Epidermal melanocyte (primary cell): ENCODE measurements around the gene CMTM3.
"Not testable (repeated sequence)": the region's sequence is repeated elsewhere in the genome, so short reads cannot be mapped to it uniquely, and the experiment has no call there.

Experiments
- DNase-seq: peaks from one replicate; pipeline ENCODE4 v3.0.0; 2011; ENCODE audit warnings: low spot score; ENCODE audit not compliant: insufficient read length

The CMTM3 gene

DNA sequence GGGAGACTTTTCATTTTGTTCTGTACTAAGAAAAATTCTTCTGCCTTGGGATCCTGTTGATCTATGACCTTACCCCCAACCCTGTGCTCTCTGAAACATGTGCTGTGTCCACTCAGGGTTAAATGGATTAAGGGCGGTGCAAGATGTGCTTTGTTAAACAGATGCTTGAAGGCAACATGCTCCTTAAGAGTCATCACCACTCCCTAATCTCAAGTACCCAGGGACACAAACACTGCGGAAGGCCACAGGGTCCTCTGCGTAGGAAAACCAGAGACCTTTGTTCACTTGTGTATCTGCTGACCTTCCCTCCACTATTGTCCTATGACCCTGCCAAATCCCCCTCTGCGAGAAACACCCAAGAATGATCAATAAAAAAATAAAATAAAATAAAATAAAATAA is 27.1 kb downstream of the CMTM3 start:
- DNase-seq: not testable (repeated sequence)

DNA sequence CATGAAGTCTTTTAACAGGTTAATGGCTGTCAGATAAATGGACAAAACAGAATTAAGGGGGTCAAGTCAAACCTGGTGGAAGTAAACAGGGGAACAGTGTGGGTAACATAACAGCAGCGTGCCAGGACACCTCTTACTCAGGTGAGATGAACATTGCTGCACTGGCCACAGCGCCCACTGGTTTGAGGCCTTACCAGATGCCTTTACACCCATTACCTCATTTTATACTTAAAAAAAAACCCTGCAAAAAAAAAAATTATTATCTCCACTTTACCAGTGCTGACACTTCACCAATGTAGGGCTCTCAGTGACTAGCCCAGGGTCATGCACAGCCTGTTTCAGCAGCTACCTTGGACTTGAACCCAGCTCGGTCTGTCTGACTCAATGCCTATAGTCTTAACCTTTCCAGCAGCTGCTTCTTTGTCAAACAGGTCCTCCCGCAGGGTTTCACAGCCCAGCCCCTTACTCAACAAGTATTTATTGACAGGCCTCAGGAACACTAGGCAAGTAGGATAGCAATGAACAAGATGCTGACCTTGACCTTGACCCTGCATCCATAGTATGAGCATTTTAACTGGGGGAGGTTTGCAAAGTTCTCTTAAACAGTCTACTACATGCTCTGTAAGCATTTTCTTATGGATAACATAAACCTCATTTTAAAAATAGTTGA is 30.2 kb downstream of the CMTM3 start:
- no peak for DNase-seq

DNA sequence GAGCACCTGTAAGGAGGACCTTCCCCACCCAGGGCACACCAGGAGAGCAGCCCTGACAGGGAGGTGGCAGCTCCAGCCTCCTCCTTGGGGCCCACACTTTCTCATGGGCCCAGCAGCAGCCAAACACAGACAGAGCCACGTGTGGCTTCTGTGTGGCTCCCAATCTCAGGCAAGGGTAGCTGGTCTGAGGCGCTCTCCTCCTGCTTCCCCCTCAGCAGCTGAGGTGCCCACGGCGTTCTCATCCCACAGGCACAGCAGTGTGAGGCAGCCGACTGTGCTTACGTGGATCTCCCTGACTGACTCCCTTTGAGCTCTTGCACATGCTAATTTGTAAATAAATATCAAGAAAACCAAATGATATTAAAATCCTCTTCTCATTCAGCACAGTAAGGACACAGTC is 30.9 kb downstream of the CMTM3 start:
- no peak for DNase-seq

DNA sequence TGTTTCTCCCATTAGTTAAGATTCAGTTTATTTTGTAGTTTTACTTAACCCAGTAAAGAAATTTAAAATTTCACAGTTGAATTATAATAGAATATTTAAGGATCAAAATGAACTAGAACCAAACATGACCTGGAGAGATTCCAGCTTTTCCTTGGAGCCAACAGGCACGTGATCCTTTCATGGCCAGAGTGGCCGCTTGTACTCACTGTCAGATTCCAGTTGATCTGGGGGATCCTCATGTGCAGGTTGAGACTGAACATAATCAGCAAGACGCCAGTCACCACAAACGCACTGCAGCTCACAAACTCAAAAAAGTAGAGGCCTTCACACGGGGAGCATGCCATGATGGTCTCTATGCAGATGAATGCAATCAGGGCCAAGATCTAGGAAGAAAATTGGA is 31.7 kb downstream of the CMTM3 start:
- DNase-seq: no peak

DNA sequence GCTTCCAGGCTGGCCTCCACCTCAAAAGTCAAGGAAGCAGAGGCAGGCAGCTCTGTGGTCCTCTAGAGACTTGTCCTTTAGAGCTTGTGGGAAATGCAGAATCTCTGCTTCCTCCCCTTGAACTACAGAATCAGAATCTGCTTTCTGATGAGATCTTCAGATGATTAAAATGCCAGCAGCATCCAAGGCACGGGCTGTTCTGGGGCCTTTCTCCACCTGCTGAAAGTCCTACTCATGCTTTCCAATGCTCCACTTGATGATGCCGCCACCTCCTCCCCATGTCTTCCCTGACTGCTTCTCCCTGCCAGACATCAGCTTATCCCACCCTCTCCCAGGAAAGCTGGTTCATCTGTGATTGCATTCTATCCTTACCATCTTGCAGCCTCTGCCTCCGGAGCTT is 33.3 kb downstream of the CMTM3 start:
- DNase-seq: no peak

DNA sequence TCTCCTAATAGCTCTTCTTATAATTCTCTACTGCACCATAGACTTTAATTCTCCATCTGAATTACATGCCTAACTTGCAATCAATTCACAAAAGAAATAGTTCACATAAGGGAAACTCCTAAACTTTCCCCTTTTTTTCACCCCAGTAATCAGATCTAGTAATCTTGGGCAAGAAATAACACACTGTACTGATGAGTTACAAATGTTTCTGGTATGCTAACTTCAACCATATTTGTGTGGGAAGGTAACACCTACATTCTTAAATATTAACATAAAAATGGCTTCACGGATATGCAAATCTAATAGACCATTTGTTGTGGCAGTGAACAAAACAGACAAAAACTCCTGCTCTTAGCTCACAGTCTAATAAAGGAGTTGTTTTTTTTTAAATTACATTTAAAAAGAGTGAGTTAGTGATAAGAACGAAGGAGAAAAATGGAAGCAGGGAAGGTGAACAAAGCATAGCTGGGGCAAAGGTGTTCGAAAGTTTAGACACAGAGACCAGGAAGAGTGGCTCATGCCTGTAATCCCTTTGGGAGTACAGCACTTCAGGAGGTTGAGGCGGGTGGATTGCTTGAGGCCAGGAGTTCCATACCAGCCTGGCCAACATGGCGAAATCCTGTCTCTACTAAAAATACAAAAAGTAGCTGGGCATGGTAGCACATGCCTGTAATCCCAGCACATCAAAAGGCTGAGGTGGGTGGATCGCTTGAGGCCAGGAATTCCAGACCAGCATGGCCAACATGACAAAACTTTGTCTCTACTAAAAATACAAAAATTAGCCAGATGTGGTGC is 34.8 kb downstream of the CMTM3 start:
- no peak for DNase-seq

DNA sequence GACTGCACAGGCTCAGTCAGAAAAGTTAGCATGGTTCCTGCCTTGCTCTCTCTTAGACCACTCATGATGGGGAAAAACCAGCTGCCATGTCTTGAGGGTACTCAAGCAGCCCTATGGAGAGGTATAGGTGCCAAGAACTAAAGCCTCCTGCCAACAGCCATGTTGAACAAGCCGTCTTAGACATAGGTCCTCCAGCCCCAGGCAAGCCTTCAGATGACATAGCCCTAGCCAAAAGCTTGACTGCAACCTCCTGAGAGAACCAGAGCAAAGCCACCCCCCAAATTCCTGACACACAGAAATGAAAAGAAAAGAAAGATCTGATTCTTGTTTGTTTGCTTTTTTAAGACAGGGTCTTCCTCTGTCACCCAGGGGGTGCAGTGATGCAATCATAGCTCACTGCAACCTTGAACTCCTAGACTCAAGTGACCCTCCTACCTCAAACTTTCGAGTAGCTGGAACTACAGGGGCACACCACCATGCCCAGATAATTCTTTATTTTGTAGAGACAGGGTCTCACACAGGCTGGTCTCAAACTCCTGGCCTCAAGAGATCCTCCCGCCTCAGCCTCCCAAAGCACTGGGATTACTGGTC is 36.3 kb downstream of the CMTM3 start:
- no peak for DNase-seq

DNA sequence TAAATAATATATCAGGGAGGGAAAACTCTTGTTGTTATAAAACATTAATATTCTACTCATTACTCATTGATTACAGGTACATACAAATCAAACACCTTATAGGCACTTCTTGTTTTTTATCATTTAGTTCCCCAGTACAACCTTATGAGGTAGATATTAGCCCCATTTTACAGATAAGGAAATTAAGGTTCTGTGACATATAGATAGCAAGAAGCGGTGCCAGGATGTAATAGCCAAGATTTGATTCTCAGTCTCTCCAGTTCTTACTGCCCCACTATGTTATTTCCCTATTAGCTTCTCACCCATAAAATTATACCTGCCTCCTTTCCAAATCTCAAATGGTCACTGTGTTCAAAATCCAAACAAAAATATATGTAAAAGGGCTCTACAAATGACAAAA is 36.9 kb downstream of the CMTM3 start:
- DNase-seq: no peak

DNA sequence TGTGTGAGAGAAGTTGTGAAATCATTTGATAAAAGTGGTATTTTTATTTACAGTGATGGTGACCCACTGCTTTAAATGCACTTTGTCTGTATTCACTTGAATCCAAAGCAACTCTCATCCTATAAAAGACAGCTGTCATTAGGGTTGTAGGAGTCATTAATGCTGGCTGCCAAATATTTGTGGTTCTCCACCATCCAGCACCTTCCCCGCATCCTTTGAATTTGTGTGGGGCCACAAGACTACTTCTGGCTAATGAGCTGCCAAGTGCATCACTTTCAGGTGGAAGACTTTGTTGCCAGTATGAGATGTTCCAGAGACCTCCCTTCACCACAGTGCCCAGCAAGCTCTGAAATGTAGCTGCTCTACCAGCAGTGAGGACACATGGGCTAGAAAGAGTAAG is 43.4 kb downstream of the CMTM3 start:
- no peak for DNase-seq

DNA sequence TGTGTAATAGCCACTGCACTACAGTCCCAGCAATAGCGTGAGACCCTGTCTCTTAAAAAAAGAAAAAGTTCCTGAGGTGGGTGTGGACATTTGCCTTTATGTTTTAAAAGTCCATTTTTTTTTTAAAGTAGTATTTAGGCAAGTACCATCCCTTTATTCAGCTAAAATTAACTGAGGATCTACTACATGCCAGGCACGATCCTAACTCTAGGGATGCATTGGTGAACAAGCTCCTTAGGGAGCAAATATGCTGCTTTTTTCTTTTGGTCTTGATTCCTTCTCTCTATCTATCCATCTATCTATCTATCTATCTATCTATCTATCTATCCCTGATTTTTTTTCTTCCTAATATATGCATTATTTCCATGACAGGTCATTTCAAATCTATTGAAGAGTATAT is 44.7 kb downstream of the CMTM3 start:
- no peak for DNase-seq

DNA sequence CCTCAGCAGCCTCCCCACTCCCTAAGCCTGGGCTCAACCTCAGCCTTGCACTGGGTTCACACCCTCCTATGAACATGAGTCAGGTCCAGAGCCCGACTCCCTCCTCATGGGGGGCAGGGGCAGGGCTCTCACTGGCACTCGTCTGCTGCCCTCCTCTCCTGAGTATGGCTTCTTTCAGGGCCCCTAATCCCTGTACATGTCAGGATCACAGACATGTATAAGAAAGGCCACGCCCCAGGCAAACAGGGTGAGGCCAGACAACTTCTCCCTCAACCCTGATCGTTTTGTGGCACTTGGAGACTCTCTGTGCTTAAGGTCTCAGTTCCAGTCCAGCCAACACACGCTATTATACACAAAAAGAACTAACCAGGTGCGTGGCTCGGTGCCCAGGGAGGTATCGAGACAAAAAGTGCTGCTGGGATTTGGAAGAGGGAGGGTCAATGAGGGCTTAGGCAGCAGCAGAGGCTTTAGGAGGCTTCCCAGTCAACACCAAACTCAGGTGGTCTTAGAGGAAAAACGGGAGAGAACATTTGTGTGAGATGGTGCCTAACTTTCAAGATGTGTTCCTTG is 45.2 kb downstream of the CMTM3 start:
- no peak for DNase-seq

DNA sequence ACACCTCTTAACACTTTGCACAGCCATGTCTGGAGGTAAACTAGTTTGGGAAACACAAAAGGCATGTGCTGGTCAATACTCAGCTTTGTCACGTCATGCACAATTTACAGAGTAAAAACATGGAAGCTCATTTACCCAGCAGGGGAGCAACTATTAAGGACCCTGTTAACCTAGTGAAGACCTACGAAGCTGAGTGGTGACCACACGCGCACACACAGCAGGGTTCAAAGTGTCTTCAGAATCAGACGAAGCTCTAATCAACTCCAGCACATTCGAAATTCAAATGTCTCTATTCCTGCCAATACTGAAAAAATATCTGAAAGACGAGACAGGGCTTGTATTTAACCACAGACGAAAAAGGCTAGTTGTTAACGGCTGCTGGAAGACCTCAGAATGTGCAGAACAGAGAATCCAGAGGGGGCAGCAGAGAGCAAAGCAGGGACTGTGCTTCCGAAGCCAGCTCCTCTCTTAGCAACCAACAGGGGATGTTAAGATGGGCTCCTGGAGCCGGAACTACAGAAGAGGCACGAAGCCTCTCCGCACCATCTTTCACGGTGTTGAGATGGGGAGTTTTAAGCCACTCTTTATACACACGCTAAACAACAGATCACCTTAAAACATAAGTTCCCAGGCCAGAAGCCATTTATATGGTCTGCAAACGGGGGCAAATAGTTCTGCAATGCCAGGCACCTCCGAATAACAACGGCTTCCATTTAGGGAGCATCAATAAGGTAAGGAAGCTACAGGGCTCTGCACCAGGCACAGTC is 46.4 kb downstream of the CMTM3 start:
- peak; percentile 70 for DNase-seq

DNA sequence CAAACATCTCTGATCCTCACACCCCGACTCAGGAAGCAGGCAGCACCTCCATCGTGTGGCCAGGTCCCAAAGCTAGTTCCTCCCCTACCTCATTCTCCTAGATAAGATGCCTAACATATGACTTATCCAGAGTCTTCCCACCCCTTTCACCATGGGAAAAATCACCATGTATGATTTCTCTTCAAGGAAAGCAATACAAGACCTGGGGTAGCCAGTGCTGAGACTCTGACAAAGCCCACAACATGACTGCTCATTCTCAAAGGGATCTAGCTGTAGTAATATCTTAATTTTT is 46.9 kb downstream of the CMTM3 start:
- no peak for DNase-seq

DNA sequence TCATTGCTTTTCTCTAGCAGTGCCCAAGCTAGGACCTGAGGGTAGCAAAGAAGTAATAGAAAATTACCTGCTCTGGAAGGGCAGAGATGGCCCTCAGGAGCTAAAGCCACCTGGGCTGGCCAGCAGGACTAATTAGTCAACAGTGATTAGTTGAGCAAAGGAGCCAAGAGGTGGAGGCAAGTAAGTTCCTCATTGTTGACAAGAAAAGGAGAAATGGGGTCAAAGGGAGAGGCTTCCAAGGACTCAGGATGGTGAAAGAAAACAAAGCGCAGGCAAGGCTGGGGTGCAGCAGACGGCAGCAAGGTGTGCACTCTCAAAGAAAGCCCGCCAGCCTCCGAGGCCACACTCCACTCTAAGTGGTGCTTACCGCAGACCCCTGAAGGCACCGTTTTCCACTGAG is 47.5 kb downstream of the CMTM3 start:
- no peak for DNase-seq

DNA sequence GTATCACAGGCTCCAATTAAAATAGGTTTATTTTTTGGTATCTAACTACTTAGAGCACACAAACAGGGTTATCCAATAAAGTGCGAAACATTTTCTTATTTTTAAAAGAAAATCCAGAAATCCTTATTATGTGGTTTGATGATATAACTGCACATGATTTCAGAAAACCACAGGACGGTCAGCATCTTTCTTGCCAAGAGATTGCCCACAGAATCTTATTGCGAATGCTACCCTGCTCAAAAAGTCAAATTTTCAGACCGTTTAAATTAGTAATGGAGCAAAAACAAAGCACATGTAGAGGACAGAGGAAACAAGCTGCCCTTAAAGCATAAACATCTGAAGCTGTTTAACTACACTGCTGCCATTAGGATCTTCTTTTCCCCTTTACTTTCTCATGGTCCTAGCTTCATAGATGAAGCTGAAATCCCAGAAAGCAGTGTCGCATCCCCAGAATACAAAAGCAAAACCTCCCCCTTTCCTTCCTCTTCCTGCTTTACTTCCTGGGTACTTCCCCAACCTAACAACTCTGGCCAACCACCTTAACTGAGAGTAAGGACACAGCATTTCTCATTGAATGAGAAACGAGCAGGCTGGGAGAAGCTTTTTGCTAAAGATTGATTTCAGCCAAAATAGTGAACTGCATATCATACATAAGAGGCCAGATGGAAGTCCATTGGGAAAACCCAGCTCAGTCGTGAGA is 48.3 kb downstream of the CMTM3 start:
- no peak for DNase-seq

DNA sequence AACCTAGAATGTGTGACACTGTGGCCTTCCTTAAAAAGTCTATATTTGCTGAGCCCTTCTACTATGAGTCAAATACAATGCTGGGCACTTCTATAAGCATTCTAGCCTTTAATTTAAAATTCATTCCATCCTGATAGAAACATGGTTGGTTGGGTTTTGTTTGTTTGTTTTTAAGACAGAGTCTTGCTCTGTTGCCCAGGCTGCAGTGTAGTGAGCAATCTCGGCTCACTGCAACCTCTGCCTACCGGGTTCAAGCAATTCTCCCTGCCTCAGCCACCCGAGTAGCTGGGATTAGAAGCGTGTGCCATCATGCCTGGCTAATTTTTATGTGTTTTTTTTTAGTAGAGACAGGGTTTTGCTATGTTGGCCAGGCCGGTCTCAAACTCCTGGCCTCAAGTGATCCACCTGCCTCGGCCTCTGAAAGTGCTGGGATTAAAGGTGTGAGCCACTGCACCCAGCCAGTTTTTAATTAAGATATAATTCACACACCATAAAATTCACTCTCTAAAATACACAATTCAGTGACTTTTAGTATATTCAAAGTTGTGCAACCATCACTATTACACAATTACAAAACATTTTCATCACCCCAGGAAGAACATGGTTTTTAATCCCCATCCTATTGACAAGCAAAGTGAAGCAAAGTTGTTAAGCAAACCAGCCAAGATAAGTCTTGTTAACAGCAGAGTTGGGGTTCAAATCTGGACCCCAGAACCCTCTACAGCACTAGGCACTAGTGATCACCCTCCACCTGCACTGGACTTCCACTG is 49.3 kb downstream of the CMTM3 start:
- DNase-seq: no peak

DNA sequence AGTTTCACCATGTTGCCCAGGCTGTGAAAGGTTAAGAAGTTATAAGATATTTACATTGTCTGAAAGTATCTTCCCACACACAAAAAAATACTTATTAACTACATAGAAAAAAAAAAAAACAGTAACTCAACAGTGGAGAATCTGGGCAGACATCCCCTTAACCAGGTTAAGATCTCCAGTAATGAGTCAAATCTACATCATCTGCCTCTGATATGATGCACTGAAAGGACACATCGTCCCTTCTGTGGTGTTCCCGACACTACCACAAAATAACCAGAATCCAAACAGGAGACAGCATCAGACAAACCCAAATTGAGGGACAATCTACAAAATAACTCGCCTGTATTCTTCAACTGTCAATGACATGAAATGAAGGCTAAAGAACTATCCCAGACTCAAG is 52.0 kb downstream of the CMTM3 start:
- DNase-seq: no peak

DNA sequence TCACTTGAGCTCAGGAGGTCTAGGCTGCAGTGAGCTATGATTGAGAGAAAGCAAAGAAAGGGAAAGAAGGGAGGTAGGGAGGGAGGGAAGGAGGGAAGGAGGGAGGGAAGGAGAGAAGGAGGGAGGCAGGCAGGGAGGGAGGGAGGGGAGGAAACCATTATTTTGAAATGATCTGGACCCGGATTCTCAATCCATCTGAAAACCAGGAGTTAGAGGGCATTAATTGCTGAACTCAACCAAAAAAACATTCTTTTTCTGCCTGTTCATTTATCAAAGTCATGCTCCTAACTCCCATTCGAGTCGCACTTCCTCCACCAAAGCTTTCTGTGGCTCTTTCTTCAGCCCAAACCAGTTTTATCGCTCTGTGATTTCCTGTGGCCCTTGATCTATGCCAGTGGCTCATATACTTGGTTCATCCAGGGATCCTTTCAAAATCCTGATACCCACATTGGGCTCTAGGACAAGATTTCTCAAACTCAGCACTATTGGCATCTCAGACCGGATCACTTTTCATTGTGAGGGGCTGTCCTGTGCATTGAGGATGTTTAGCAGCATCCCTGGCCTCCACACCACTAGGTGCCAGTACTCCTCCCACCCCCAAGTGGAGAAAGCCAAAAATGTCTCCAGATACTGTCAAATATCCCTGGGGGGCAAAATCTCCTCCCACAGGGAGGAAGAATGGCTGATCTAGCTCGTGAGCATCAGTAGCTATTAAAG is 53.8 kb downstream of the CMTM3 start:
- no peak for DNase-seq

DNA sequence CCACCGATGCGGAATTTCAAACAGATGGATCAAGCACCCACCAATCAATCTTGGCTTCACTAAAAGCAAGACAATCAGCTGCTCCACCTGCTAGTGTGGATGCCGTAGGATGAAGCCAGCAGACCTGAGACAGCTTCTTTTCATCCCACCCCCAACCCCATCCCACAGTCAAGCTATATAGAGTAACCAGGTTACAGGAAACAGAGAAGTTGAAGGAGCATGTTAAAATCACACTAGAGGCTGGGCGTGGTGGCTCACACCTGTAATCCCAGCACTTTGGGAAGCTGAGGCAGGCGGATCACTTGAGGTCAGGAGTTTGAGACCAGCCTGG is 54.3 kb downstream of the CMTM3 start:
- DNase-seq: no peak
